ENCODE measurements around the gene PDIA4. TPM values are rescaled to one million over a fixed set of nuclear protein-coding genes. Genes with fewer than 3 reads are reported as not detected.

PDIA4 gene
- total and polyA plus RNA-seq, 4 donors: 24.4 to 86.0 (median 63.9) TPM

DNA sequence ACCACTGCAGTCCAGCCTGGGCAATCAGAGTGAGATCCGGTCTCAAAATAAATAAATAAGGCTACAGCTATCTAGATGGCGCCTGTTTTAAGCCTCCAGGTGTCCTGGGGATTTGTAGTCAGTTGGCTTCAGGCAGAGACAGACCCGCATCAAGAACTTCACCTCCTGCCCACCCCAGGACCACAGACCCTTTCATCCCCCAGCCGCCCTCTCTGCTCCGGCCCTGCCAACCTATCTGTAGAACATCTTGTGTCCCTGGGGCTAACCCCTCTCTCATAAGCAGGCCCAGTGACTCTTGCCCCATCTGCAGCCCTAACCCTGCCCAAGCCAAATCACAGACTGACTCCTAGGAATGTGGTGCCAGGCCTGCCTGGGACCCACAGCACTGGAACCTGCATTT, 17.9 kb downstream of the PDIA4 start:
- ATAC-seq (ENCODE audit: low FRiP score) (no peak), DNase-seq (peak in 1 of 2 donors; percentile 58)
- intact Hi-C loops (cut with DNase I): no loop called here
- H3K4me3 ChIP-seq (ENCODE audit: low read length in 2 of 2): no peak overlapping the region
- H3K9me3 ChIP-seq (ENCODE audit: control insufficient read depth, low read length): no peaks in the 10 kb centered on the region
- no peak overlapping the region for H3K27ac ChIP-seq (ENCODE audit: low read depth in 1 of 2, low read length in 2 of 2)
- H3K36me3 ChIP-seq (ENCODE audit: control insufficient read depth in 1 of 2, insufficient read depth in 2 of 2, low read length in 1 of 2): peaks cover 0 to 8% of the 10 kb centered on the region in 2 donors
- 96 to 98% methylated on average over 5 of the region's 5 CpGs for WGBS, 2 donors
- H3K27me3 ChIP-seq (ENCODE audit: control insufficient read depth in 1 of 2, insufficient read depth in 2 of 2, low read length in 1 of 2): no peaks in the 10 kb centered on the region
- H3K4me1 ChIP-seq (ENCODE audit: control insufficient read depth in 1 of 2, insufficient read depth in 2 of 2, low read length in 2 of 2): no peaks in the 10 kb centered on the region

DNA sequence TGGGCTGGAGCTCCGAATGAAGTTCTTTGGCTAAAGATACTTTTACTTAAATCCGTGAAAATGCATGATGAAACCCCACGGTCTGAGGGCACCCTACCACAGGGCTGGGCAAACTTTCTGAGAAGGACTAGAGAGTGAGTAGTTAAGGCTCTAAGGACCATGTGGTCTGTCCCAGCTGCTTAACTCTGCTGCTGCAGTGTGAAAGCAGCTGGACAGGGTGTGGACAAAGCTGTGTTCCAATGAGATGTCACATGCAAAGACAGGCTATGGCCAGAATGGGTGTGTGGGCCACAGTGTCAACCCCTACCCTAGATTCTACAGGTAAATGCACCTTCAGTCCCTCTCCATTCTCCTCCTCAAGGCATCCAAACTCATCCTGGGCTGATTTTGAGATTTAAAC, 18.8 kb downstream of the PDIA4 start:
- no peak overlapping the region for H3K27ac ChIP-seq (ENCODE audit: low read depth in 1 of 2, low read length in 2 of 2)
- no peaks in the 10 kb centered on the region for H3K4me1 ChIP-seq (ENCODE audit: control insufficient read depth in 1 of 2, insufficient read depth in 2 of 2, low read length in 2 of 2)
- no peaks in the 10 kb centered on the region for H3K27me3 ChIP-seq (ENCODE audit: control insufficient read depth in 1 of 2, insufficient read depth in 2 of 2, low read length in 1 of 2)
- intact Hi-C loops (cut with DNase I): loop anchor here (5.0 kb wide), 2 partner anchors 58 to 83 kb away; partner anchors contain the start of gene ZNF786 (in 1 of the 2)
- ATAC-seq (ENCODE audit: low FRiP score) (no peak), DNase-seq (peak in 1 of 2 donors; percentile 20)
- H3K4me3 ChIP-seq (ENCODE audit: low read length in 2 of 2): no peak overlapping the region
- 81 to 86% methylated on average over 3 of the region's 3 CpGs for WGBS, 2 donors
- peaks cover 0 to 2% of the 10 kb centered on the region in 2 donors for H3K36me3 ChIP-seq (ENCODE audit: control insufficient read depth in 1 of 2, insufficient read depth in 2 of 2, low read length in 1 of 2)
- H3K9me3 ChIP-seq (ENCODE audit: control insufficient read depth, low read length): no peaks in the 10 kb centered on the region

DNA sequence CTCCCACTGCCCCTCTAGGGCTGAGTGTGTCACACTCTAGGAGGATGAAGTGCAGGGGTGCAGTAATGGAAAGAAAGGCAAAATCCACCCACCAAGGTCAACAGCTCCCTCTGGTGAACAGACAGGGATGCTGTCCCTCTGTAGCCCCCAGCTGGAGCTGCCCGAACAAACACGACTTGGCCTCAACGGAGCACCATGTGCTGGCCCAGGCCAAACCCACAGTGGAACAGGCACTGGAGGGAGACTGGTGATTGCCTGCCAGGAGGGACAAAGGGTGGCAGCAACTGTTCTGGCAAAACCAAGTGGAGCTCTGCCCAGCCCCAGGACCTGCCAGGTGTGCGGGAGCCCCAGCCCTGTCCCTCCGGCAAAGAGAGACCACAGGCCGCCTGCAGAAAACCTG, 20.7 kb downstream of the PDIA4 start:
- Histone ChIP-seq H3K4me3 (ENCODE audit: low read length in 2 of 2) (no peak overlapping the region), H3K9me3 (ENCODE audit: control insufficient read depth, low read length) (no peaks in the 10 kb centered on the region), H3K4me1 (ENCODE audit: control insufficient read depth in 1 of 2, insufficient read depth in 2 of 2, low read length in 2 of 2) (no peaks in the 10 kb centered on the region), H3K36me3 (ENCODE audit: control insufficient read depth in 1 of 2, insufficient read depth in 2 of 2, low read length in 1 of 2) (peaks cover 0 to 2% of the 10 kb centered on the region in 2 donors), H3K27ac (ENCODE audit: low read depth in 1 of 2, low read length in 2 of 2) (no peak overlapping the region), H3K27me3 (ENCODE audit: control insufficient read depth in 1 of 2, insufficient read depth in 2 of 2, low read length in 1 of 2) (no peaks in the 10 kb centered on the region)
- intact Hi-C loops (cut with DNase I): loop anchor here (2.0 to 5.0 kb wide), 3 partner anchors 57 to 85 kb away; partner anchors contain the start of gene ZNF786 (in 1 of the 2)
- 44 to 67% methylated on average over 6 of the region's 6 CpGs for WGBS, 2 donors
- DNase-seq (no peak), ATAC-seq (ENCODE audit: low FRiP score) (no peak)

DNA sequence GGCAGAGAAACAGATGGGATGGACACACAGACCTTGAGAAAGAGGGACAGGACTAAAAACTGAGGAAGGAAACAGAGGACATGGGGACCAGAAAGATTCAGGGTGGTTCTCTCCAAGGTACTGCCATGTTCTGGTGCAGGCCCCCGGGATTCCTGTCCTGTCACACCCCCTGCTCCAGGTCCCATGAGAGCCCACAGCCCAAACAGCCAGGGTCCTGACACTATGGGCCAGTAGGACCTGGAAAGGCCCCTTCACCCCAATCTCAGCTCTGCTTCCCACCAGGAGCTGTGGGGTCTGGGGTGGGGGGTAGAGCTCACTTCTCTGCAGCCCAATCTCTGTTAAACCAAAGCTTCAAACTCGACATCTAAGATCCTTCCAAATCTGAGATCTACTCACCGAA, 21.2 kb downstream of the PDIA4 start:
- H3K4me3 ChIP-seq (ENCODE audit: low read length in 2 of 2): no peak overlapping the region
- H3K36me3 ChIP-seq (ENCODE audit: control insufficient read depth in 1 of 2, insufficient read depth in 2 of 2, low read length in 1 of 2): peaks cover 0 to 2% of the 10 kb centered on the region in 2 donors
- ATAC-seq (ENCODE audit: low FRiP score): no peak
- no peak overlapping the region for H3K27ac ChIP-seq (ENCODE audit: low read depth in 1 of 2, low read length in 2 of 2)
- no peaks in the 10 kb centered on the region for H3K27me3 ChIP-seq (ENCODE audit: control insufficient read depth in 1 of 2, insufficient read depth in 2 of 2, low read length in 1 of 2)
- DNase-seq: peak in 1 of 2 donors; percentile 52
- H3K9me3 ChIP-seq (ENCODE audit: control insufficient read depth, low read length): no peaks in the 10 kb centered on the region
- intact Hi-C loops (cut with DNase I): loop anchor here (2.0 to 5.0 kb wide), 3 partner anchors 58 to 85 kb away; partner anchors contain the start of gene ZNF786 (in 1 of the 2)
- 82 to 94% methylated on average over 3 of the region's 3 CpGs for WGBS, 2 donors
- H3K4me1 ChIP-seq (ENCODE audit: control insufficient read depth in 1 of 2, insufficient read depth in 2 of 2, low read length in 2 of 2): no peaks in the 10 kb centered on the region

DNA sequence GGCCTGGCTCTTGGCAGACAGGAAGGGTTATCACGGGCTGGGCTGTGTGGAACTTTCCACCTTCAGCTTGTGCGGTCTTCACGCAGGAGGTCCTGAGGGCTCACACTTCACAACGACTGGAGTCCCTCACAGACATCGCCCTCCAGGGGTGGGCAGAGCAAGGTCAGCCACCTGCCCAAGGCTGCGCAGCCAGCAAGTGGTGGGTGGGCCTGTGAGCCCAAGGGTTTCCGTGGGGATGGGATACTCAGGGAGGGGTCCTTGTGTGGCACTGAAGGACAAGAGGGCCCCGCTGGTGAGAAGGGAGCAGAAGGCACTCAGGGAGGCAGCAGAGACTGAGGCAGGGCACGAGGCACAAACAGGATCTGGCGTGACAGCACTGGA, 22.0 kb downstream of the PDIA4 start:
- DNase-seq (peak in 1 of 2 donors; percentile 66), ATAC-seq (ENCODE audit: low FRiP score) (peak; percentile 26)
- 92% methylated on average over 10 of the region's 10 CpGs for WGBS, 2 donors
- no peaks in the 10 kb centered on the region for H3K36me3 ChIP-seq (ENCODE audit: control insufficient read depth in 1 of 2, insufficient read depth in 2 of 2, low read length in 1 of 2)
- no peaks in the 10 kb centered on the region for H3K4me1 ChIP-seq (ENCODE audit: control insufficient read depth in 1 of 2, insufficient read depth in 2 of 2, low read length in 2 of 2)
- no peak overlapping the region for H3K27ac ChIP-seq (ENCODE audit: low read depth in 1 of 2, low read length in 2 of 2)
- intact Hi-C loops (cut with DNase I): loop anchor here (2.0 to 5.0 kb wide), 3 partner anchors 58 to 86 kb away; partner anchors contain the start of gene ZNF786 (in 1 of the 2)
- H3K27me3 ChIP-seq (ENCODE audit: control insufficient read depth in 1 of 2, insufficient read depth in 2 of 2, low read length in 1 of 2): no peaks in the 10 kb centered on the region
- no peaks in the 10 kb centered on the region for H3K9me3 ChIP-seq (ENCODE audit: control insufficient read depth, low read length)
- no peak overlapping the region for H3K4me3 ChIP-seq (ENCODE audit: low read length in 2 of 2)

DNA sequence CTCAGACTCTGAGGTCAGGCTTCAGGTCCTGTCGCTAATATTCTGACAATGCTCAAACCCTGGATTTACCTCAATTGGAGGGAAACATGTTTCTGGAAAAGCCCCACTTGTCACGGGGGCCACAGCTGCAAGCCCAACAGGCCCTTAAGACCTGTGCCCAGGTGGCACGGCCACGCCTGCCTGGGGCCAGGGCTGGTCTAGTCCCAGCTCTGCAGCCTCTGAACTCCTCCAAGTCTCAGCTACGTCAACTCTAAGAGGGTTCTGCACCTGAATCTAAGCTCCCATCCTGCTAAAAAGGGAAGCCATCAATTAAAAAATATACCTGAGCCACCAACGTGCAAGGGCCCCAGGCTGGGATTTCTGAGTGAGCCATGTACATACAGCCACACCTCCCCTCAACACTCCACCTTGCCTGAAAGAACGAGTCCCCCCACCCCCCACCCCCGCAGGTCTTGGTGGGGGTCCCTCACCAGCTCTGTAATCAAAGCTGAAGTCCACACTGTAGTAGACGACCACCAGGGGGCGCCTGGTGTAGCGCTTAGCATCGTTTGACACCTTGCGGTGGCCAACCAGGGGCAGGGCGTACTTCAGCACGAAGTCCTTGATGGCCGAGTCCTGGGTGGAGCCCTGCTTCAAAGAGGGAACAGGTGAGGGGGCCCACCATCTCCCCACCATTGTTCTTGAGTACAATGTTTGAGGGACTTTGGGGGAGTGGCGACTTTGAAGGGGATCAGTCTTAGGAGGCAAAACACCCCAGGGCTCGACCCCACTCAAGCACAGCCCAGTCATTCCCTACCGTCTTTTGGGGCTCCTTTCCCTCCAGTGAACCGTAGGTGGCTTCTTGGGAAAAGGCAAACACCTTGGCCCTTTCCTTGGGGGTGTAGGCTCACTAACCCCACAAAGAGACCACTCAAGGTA, 22.6 kb downstream of the PDIA4 start:
- DNase-seq: peak; percentile 90 to 96
- Histone ChIP-seq H3K36me3 (ENCODE audit: control insufficient read depth in 1 of 2, insufficient read depth in 2 of 2, low read length in 1 of 2) (no peaks in the 10 kb centered on the region), H3K4me1 (ENCODE audit: control insufficient read depth in 1 of 2, insufficient read depth in 2 of 2, low read length in 2 of 2) (no peaks in the 10 kb centered on the region), H3K4me3 (ENCODE audit: low read length in 2 of 2) (no peak overlapping the region), H3K9me3 (ENCODE audit: control insufficient read depth, low read length) (no peaks in the 10 kb centered on the region), H3K27ac (ENCODE audit: low read depth in 1 of 2, low read length in 2 of 2) (no peak overlapping the region), H3K27me3 (ENCODE audit: control insufficient read depth in 1 of 2, insufficient read depth in 2 of 2, low read length in 1 of 2) (no peaks in the 10 kb centered on the region)
- peak; percentile 88 for ATAC-seq (ENCODE audit: low FRiP score)
- WGBS, 2 donors: 47 to 48% methylated on average over 20 of the region's 20 CpGs
- intact Hi-C loops (cut with DNase I): loop anchor here (1.0 to 5.0 kb wide), 4 partner anchors 59 to 87 kb away; partner anchors contain the start of gene ZNF786 (in 2 of the 2)

DNA sequence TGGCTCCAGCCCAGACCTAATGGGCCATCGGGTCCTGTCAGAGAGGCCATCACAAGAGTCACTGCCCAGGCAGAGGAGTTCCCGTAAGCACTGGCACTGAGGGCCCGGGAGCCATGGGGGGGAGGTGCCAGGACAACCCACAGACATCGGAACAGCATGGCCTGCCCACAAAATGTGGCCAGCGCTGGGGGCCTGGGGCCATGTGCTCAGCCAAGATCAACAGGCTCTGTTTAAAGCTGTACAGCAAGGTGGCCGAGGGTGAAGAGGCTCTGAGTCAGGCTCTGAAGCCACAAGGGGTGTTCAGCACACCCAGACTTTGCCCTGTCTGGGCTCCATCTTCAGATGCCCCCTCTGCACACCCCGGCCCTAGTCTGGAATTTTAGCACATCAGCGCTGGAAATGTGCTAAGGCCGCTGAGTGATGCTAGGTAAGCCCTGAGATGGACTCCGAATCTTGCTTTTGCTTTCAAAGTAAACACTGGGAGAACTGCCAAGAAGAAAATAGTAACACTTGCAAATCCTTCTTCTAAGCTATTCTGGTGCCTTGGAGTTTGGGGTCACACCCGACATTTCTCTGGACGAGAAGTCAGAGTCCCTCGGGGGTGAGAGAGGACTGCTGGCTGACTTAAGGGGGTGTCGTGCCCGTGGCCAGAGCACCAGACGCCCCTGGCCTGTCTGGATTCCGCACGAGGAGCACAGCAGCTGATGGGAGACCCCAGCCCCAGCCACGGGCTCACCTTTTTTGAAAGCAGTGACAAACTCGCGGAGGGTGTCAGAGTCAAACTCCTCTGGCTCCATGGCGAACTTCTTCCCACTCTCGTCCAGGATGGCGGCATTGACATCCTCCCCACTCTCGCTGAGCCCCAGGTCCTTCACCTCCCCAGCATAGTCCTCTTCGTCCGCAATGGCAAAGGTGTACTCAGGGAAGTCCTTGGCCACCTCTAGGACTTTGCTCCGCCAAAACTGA, 23.6 kb downstream of the PDIA4 start:
- Histone ChIP-seq H3K4me3 (ENCODE audit: low read length in 2 of 2) (no peak overlapping the region), H3K9me3 (ENCODE audit: control insufficient read depth, low read length) (no peaks in the 10 kb centered on the region), H3K4me1 (ENCODE audit: control insufficient read depth in 1 of 2, insufficient read depth in 2 of 2, low read length in 2 of 2) (no peaks in the 10 kb centered on the region), H3K27me3 (ENCODE audit: control insufficient read depth in 1 of 2, insufficient read depth in 2 of 2, low read length in 1 of 2) (no peaks in the 10 kb centered on the region), H3K27ac (ENCODE audit: low read depth in 1 of 2, low read length in 2 of 2) (no peak overlapping the region), H3K36me3 (ENCODE audit: control insufficient read depth in 1 of 2, insufficient read depth in 2 of 2, low read length in 1 of 2) (no peaks in the 10 kb centered on the region)
- WGBS, 2 donors: 44 to 51% methylated on average over 27 to 28 of the region's 28 CpGs
- peak in 1 of 2 donors; percentile 69 for DNase-seq
- no peak for ATAC-seq (ENCODE audit: low FRiP score)
- intact Hi-C loops (cut with DNase I): loop anchor here (1.0 to 5.0 kb wide), 3 partner anchors 63 to 88 kb away; partner anchors contain the start of gene ZNF786 (in 2 of the 2)

Measured in aorta (tissue), 5 donors.